ENCODE results near the gene AP3B2. TPM values are rescaled to one million over a fixed set of nuclear protein-coding genes. Genes with fewer than 3 reads are reported as not detected.

AP3B2 gene
- total RNA-seq, 3 donors from 2014 or later = 4.6 to 8.0 (median 5.3) TPM

DNA sequence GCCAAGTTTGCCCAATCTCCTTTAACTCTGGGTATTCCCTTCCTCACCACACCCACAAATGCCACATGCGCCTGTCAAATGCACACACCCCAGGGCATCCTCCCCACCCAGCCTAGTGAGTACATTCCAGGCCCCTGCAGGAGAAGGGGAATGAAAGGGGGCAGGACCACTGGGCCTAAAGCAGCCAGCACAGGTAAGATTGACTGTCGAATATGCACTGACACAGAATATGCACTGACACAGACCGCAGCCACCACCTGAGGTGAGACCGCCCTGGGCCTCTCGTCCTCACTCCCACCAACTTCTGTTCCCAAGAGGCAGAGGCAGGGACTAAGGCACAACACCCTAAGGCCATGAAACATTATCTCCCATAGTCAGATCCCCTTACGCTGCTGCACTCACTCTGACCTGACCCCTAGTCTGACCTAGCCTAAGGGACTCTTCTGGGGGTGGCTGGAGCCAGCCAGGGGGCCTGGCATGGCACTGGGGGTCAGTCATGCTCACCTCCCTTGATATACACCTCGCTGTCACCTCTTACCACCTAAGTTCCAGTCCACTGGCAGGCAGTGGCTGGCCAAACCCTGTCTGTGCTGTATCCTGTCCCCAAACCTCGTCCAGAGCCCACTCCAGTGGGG is 10.8 kb downstream of the AP3B2 start:
- intact Hi-C loops (cut with DNase I; ENCODE audit: low total_unique reads) = no loop called here
- TF ChIP-seq, protein P1, sequence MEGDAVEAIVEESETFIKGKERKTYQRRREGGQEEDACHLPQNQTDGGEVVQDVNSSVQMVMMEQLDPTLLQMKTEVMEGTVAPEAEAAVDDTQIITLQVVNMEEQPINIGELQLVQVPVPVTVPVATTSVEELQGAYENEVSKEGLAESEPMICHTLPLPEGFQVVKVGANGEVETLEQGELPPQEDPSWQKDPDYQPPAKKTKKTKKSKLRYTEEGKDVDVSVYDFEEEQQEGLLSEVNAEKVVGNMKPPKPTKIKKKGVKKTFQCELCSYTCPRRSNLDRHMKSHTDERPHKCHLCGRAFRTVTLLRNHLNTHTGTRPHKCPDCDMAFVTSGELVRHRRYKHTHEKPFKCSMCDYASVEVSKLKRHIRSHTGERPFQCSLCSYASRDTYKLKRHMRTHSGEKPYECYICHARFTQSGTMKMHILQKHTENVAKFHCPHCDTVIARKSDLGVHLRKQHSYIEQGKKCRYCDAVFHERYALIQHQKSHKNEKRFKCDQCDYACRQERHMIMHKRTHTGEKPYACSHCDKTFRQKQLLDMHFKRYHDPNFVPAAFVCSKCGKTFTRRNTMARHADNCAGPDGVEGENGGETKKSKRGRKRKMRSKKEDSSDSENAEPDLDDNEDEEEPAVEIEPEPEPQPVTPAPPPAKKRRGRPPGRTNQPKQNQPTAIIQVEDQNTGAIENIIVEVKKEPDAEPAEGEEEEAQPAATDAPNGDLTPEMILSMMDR (IDR thresholded peaks at IDR 0.05) = no peak
- TF ChIP-seq POLR2AphosphoS5 (IDR thresholded peaks at IDR 0.05) (no peak), POLR2A (IDR thresholded peaks at IDR 0.05) (no peak)
- Histone ChIP-seq H3K36me3 (no peaks in the 10 kb centered on the region), H3K27ac (no peak overlapping the region), H3K4me1 (no peaks in the 10 kb centered on the region), H3K27me3 (no peaks in the 10 kb centered on the region), H3K9me3 (no peaks in the 10 kb centered on the region), H3K4me3 (no peak overlapping the region)
- DNase-seq (ENCODE audit: low spot score in 2 of 2) = no peak

DNA sequence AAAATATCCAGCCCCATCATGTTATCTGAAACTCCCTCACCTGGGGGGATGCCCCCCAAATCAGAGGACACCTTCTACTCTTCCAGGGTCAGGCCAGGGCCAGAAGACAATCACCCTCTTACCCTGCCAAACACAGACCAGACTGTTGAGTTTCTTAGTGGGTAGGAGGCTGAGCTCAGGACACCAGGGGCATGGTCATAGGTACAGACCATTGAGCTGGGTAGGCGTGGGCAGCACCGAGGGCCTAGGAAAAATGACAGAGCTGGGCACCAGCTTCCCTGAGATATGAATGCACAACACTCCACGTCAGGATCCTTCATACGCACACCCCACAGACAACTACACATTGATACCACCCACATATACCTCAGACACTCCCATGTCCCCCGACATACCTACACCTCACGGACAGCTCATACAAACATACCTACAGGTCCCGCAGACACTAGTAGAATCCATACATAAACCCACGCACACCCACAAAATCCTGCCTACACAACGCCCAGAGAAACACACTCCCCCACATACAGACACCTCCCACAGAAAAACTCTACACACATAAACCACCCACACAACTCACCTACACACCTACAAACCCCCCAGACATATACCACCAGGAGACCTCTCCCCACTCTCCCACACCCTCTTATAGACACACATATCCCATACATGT is 11.8 kb downstream of the AP3B2 start:
- Histone ChIP-seq H3K4me3 (no peak overlapping the region), H3K9me3 (no peaks in the 10 kb centered on the region), H3K27me3 (no peaks in the 10 kb centered on the region), H3K4me1 (no peaks in the 10 kb centered on the region), H3K27ac (no peak overlapping the region), H3K36me3 (no peaks in the 10 kb centered on the region)
- intact Hi-C loops (cut with DNase I; ENCODE audit: low total_unique reads) = no loop called here
- no peak for TF ChIP-seq POLR2AphosphoS5 (IDR thresholded peaks at IDR 0.05)
- no peak for TF ChIP-seq POLR2A (IDR thresholded peaks at IDR 0.05)
- TF ChIP-seq, protein P1 (IDR thresholded peaks at IDR 0.05) = no peak
- no peak for DNase-seq (ENCODE audit: low spot score in 2 of 2)

DNA sequence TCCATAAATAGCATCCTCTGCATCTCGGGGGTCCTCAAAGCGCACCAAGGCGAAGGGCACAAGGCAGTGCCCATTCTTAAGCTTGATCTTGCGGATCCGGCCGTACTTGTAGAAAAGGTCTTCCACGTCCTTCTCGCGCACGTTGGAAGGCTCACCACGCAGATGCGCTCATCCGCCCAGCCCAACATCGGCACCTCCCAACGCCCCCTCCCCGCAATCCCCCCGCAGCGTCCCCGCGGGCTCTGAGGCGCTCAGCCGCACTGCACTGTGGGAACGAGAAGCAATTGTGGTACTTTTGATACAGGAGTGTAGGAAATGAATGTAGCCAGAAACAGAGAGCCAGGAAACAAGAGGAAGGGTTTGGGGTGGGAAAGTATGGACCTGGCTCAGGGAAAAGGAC is 17.5 kb downstream of the AP3B2 start:
- H3K36me3 ChIP-seq = no peaks in the 10 kb centered on the region
- TF ChIP-seq POLR2A (IDR thresholded peaks at IDR 0.05) = no peak
- TF ChIP-seq, protein P1 (IDR thresholded peaks at IDR 0.05) = no peak
- TF ChIP-seq POLR2AphosphoS5 (IDR thresholded peaks at IDR 0.05) = no peak
- no peaks in the 10 kb centered on the region for H3K27me3 ChIP-seq
- H3K4me3 ChIP-seq = no peak overlapping the region
- intact Hi-C loops (cut with DNase I; ENCODE audit: low total_unique reads) = no loop called here
- no peak for DNase-seq (ENCODE audit: low spot score in 2 of 2)
- H3K27ac ChIP-seq = no peak overlapping the region
- H3K4me1 ChIP-seq = no peaks in the 10 kb centered on the region
- H3K9me3 ChIP-seq = no peaks in the 10 kb centered on the region

DNA sequence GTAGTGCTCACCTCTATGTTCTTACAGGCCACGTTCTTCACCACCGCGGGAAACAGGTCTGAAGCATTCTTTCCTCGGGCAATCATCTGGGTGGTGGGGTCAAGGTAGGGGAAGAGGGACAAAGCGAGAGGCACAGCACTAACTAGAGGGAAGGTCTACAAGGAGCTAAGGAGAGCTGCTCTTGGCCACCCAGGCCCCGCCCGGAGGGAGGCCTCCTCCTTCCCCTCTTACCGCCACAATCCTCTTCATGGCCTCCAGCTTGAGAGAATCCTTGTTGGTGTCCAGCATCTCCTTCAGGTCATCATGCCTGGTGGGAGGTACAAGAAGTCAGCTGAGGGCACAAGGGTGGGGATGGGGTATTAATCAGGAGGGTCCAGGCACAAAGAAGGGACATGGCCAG is 20.5 kb downstream of the AP3B2 start:
- no peak for DNase-seq (ENCODE audit: low spot score in 2 of 2)
- Histone ChIP-seq H3K36me3 (no peaks in the 10 kb centered on the region), H3K27ac (no peak overlapping the region), H3K27me3 (no peaks in the 10 kb centered on the region), H3K4me3 (no peak overlapping the region), H3K4me1 (no peaks in the 10 kb centered on the region), H3K9me3 (no peaks in the 10 kb centered on the region)
- TF ChIP-seq, protein P1 (IDR thresholded peaks at IDR 0.05) = no peak
- TF ChIP-seq POLR2AphosphoS5 (IDR thresholded peaks at IDR 0.05) (no peak), POLR2A (IDR thresholded peaks at IDR 0.05) (no peak)
- intact Hi-C loops (cut with DNase I; ENCODE audit: low total_unique reads) = no loop called here

DNA sequence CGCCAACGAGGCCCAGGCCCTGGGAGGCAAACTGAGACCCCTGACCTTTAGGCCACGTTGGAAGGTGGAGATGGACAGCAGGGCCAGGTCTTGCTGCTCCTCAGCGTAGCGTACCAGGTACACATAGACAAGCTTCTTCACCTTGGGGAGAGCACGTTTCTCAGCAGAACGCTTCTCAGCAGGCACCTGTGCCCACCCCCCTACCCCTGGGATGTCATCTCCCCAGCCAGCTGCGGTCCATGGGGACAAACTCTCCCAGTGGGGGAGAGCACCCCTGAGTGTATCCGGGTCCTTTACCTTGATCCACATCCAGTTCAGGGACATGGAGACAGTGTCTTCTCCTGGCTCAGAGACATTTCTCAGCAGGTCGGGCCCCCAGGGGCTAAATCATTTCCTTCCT is 21.0 kb downstream of the AP3B2 start:
- Histone ChIP-seq H3K27me3 (no peaks in the 10 kb centered on the region), H3K9me3 (no peaks in the 10 kb centered on the region), H3K36me3 (no peaks in the 10 kb centered on the region), H3K4me3 (no peak overlapping the region), H3K4me1 (no peaks in the 10 kb centered on the region), H3K27ac (no peak overlapping the region)
- no peak for DNase-seq (ENCODE audit: low spot score in 2 of 2)
- intact Hi-C loops (cut with DNase I; ENCODE audit: low total_unique reads) = no loop called here
- TF ChIP-seq, protein P1 (IDR thresholded peaks at IDR 0.05) = no peak
- TF ChIP-seq POLR2A (IDR thresholded peaks at IDR 0.05) (no peak), POLR2AphosphoS5 (IDR thresholded peaks at IDR 0.05) (no peak)

All from breast epithelium (tissue), 4 donors.